Measurements from ENCODE around the gene ZSCAN10.
"Not testable (repeated sequence)": the region's sequence is repeated elsewhere in the genome, so short reads cannot be mapped to it uniquely, and the experiment has no call there.

GRCh38 chr16:3055734-3056115 lies 43.4 kb downstream of the ZSCAN10 start:
- not testable (repeated sequence) for TF ChIP-seq CTCF (optimal IDR thresholded peaks at IDR 0.05 in 1 of 3, IDR thresholded peaks at IDR 0.05 in 1 of 3, conservative IDR thresholded peaks at IDR 0.05 in 1 of 3; ENCODE audit: extremely low read depth in 1 of 3, insufficient read depth in 2 of 3, low read length in 3 of 3); EZH2 (IDR thresholded peaks at IDR 0.05; ENCODE audit: low read length)

All from keratinocyte (primary cell).